Middle frontal gyrus (tissue), 1 donor: ENCODE results near the gene ZBTB43.
"Not testable (repeated sequence)": the region's sequence is repeated elsewhere in the genome, so short reads cannot be mapped to it uniquely, and the experiment has no call there.

Experiments
- DNase-seq: peaks from one replicate; pipeline ENCODE4 v3.0.0-alpha.2; 2015; ENCODE audit warnings: low spot score; ENCODE audit errors: extremely low spot score

ZBTB43 gene, protein sequence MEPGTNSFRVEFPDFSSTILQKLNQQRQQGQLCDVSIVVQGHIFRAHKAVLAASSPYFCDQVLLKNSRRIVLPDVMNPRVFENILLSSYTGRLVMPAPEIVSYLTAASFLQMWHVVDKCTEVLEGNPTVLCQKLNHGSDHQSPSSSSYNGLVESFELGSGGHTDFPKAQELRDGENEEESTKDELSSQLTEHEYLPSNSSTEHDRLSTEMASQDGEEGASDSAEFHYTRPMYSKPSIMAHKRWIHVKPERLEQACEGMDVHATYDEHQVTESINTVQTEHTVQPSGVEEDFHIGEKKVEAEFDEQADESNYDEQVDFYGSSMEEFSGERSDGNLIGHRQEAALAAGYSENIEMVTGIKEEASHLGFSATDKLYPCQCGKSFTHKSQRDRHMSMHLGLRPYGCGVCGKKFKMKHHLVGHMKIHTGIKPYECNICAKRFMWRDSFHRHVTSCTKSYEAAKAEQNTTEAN

DNA sequence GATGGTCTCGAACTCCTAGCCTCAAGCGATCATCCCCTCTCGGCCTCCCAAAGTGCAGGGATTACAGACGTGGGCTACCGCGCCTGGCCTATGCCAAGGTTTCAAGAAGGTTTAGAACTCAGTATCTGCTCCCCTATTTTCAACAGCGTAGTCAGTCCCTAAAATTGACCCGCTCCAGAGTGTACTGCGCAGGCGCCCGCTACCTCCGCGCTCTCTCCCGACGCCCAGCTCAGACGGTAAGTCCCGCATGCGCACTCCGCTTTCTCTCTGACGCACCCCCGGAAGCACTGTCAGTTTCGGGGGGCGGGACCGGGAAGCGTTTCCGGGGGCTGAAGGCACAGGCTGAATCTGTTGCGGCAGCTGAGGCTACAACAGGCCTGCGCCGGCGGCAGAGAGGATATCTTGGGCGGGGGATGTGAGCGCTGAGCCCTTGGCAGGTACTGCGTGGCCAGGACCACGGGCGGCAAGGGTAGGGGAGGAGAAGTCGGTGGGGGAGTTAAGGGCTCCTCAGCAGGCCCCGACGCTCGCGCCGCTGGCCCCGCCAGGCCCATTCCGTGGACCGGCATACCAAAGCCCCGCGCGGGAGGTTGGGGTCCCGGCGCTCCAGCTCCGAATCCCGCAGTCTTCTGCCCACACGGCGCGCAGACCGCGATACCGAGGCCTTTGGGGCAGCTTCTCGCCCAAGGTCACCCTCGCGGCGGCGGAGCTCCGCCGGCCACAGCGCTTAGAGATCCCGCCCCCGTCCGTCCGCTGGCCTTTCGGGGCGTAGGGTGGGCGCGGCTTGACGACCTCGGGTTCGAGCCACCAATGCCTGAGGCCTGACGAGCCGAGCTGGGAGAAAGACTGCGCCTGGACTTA is at the start of gene ZBTB43:
TSS of gene ZBTB43 (plus strand) at position 345 of the 858 bp plus-strand sequence. CDS start 27,470 bp downstream, outside the sequence.
- DNase-seq, result peak; percentile 91

DNA sequence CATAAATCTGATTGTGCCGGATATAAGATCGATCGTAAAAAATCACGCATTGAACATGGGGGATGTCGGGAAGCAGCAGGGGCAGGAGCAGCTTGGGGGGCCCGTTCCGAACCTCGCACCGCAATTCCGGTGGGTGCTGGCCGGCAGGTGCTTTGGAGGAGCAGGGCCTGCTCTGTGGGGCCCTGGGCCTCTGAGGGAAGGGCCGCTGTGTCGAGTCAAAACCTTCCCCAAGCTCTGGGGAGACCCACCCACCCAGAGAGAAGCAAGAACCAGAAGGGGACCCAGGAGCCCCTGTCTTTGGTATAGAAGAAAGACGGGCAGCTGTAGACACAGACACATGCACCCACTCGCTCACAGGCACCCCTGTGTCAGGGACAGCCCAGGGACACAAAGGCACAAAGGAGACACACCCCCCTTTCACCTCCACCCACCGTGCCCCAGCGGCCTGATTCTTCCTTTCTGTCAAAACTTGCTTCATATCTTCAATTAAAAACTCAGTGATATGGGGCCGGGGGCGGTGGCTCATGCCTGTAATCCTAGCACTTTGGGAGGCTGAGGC is 49.4 kb upstream of the ZBTB43 start:
- no peak for DNase-seq

DNA sequence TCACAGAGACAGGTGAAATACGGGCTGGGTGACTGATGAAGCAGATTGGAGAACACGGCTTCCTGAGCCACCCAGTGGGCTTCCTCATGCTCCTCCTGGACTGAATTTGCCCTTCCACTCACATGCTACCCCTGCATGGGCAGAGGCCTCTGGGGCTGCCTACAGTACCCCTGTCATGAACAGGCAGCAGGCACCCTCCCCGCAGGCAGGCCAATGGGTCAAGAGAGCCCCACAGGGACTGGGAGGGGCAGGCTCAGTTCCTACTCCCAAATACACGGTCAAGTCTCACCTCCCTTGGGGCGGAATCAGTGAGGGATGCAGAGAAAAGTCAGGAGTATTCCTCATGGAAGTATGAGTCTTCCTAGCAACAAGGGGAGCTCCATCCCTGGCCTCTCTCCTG is 48.6 kb upstream of the ZBTB43 start:
- no peak for DNase-seq

DNA sequence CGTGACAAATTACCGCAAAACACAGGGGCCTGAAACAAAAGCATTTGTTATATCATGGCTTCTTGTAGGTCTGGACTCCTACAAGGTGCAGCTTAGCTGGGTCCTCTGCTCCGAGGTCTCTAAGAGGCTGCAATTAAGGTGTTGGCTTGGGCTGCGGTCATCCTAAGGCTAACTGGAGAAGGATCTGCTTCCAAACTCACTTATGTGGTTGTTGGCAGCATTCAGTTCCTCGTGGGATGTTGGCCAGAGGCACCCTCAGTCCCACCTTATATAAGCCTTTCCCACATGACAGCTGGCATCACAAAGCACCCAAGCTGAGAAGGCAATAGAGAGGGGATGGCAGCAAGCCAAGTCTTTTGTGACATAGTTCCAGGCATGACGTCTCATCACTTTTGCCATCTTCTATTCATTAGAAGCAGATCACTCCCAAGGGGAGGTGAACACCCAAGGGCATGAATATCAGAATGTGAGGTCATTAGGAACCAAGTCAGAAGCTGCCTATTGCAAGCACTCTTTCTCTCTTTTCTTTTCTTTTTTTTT is 47.9 kb upstream of the ZBTB43 start:
- no peak for DNase-seq

DNA sequence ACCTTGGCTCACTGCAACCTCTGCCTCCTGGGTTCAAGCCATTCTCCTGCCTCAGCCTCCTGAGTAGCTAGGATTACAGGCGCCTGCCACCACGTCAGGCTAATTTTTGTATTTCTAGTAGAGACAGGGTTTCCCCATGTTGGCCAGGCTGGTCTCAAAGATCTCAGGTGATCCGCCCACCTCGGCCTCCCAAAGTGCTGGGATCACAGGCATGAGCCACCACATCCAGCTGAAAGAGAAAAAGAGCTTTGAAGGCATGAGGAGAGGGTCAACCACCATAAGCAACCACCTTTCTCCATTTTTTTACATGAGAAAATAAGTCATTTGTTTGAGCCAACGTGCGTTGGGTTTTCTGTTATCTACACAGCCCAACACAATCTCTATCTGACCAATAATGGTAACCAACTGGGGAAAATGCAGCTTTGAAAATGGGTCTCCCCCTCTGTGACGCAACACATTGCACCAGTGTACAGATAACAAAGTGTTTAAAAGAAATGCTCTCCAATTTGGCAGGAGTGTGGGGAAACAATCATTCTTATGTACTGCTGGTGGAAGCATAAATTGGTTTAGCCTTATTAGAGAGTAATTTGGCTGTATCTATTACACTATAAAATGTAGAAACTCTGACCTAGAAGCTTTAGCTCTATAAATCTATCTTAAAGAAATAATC is 45.8 kb upstream of the ZBTB43 start:
- DNase-seq, result no peak

DNA sequence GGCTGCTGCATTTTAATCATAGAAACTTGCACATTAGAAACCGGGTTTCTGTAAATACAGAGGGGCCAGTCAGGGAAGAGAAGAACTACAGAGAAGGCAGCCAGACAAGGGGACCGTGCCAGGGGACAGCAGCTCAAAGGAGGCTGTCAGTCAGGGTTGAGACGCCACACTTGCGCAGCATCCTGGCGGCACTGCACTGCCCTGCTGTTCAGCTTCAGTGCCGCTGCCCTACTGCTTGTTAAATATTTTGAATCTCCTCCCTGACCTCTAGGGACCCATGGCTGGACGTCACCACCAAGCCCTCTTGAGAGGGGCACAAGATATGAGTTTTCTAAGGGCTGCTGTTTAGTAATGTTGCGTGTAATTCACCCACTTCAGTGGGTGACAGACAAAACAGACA is 43.6 kb upstream of the ZBTB43 start:
- DNase-seq, result no peak

DNA sequence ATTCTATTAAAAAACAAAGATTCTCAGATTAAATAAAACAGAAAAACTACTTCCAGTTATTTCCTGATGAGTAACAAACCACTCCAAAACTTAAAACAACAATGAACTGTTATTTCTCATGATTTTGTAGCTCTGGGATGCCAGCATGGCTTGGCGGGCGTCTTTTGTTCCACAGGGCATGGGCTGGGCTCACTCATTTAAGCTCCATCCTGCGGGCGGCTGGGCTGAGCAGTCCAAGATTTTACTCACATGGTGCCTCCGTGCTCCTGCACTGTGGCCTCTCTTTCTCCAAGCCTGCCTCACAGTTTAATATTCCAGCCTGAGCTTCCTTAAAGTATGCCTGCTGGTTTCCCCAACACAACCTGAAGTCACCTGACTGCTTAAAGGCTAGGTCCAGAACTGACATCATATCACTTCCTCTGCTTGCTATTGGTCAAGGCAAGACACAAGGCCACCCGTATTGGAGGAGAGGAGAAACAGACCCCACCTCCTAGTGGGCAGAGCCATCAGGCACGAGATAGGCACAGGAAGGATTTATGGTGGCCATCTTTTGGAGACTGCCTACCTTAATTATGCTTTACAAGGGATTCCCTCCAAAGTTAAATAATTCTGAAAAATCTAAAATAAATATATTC is 41.6 kb upstream of the ZBTB43 start:
- no peak for DNase-seq

DNA sequence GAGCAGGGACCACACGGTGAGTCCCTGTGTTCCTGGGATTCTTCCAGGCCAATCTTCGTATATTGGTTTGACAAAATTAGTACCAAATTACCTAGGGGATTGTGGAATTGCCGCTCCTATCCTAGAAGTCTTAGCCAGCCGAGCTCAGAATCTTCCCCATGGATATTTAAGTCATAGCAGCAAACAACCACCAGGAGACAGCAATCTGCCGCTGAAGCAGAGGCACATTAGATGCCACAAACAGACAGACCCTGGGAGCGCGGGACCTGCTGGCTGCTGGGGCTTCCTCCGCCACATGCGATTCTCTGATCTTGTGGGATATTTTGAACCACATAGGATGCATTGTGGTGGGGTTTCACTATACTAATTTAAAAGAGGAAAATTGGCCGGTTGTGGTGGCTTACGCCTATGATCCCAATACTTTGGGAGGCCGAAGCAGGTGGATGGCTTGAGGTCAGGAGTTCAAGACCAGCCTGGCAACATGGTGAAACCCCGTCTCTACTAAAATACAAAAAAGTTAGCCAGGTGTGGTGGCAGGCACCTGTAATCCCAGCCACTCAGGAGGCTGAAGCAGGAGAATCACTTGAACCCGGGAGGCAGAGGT is 31.7 kb upstream of the ZBTB43 start:
- no peak for DNase-seq

DNA sequence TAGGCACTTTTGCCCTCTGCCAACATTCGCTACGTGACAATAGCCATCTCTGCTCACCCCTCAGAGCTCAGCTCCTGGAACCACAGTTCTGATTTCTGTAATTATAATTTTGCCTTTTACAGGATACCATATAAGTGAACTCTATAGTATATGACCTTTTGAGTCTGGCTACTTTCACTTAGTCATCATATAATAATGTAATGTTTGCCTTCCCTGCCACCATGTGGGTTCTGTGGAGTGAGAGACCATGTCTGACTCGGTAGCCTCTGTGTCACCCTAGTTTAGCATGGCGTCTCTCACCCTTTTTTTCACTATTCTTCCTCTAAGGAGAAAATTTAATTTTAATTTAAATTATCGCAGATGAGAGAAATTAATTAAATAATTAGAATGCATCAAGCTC is 28.9 kb upstream of the ZBTB43 start:
- no peak for DNase-seq

DNA sequence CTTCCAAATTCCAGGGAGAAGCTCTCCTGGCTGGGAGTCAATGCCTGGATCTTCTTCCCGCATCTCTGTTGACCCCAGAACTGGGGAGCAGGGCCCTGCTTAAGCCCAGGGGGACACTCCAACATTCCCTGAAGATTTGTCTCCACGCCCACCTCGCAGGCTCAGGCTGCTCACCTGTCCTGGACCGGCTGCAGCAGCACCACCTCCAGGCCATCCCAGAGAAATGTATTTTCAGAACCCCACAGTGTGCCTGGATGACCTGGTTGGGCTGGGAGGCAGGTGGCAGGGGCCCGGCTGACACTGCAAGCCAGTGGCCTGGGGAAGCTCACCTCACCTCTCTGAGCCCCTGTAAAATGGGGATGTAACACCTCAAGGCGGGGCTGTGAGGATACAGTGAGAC is 27.1 kb upstream of the ZBTB43 start:
- DNase-seq, result no peak

DNA sequence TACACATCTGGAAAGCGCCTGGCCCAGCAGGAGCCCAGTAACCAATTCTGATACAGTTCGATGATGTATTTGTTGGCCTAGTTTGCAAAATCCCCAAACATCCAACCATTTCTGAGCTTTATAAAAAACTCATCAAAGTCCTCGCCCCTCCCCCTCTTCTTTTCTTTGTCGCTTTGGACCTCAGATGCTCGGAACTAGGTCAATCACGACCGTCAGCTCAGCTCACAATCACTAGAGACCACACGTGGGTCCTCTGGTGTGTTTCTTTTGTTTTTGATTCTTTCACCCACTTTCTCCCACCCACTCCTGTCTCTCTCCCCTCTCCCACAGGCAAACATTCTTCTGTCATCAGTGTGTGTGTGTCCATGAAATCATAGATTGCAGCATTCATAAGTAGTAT is 26.7 kb upstream of the ZBTB43 start:
- no peak for DNase-seq

DNA sequence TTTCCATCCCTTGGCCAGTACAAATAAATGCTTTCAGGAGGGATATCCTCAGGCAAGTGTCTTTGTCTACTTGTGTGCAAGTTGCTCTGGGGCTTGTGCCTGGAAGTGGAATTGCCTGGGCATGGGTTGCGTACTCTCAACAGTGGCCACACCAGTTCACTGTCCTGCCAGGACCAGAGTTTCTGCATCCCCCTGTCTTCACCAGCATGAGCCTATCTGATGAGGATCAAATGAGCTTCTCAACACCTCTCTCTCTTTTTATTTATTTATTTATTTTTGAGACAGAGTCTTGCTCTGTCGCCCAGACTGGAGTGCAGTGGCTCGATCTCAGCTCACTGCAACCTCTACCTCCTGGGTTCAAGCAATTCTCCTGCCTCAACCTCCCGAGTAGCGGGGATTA is 26.1 kb upstream of the ZBTB43 start:
- not testable (repeated sequence) for DNase-seq

DNA sequence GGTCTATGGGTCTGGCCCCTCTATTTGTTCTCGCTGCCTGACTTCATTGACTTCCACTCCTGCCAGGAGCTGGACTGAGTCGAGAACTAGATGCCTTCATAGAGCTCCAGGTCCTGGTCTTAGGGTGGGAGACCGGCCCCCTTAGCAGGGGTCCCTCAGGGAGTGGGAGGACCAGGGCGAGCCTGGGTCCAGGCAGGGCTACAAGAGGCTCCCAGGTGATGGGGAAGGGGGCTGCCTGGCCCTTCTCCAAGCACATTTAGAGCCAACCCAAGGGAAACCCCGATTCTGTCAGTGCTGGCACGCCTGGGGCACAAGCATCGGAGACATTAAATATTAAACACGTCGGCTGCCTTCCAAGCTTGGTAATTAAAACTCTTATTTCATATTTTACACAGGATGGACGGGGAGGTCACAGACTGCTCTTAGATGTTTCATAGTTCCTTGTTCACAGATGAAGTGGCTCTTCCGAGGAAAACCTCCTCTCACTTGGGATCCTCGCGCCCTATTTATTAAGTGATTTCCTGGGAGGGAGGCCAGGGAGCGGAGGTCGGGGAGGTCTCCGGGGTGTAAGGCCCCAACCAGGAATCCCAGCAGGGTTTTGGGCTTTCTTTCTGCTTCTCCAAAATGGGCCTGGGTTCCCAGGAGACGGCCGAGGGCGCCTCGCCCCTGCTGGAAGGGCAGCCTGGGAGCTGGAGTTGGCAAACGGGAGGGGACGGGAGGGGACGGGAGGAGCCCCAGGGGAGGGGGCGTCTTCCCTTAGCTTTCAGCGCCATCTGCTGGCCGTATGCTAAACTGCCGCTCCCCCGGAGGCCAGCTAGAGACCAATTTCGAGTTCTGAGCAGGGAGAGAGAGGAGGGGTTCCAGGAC is 23.4 kb upstream of the ZBTB43 start:
- DNase-seq, result peak; percentile 65

DNA sequence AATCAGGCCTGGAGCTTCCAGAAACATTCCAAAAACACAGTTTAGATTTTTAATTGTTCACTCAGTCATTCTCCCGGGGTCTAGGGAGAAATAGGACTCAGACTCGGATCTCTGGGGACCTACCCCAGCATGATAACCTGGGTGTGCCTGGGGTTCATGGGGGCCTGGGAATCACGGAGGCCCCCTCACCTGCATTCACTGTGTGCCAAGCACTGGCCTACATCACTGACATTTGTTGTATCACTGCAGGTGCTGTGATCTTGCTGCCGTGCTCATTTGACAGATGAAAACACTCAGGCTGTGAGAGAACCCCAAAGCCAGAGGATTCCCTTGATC is 22.8 kb upstream of the ZBTB43 start:
- no peak for DNase-seq

DNA sequence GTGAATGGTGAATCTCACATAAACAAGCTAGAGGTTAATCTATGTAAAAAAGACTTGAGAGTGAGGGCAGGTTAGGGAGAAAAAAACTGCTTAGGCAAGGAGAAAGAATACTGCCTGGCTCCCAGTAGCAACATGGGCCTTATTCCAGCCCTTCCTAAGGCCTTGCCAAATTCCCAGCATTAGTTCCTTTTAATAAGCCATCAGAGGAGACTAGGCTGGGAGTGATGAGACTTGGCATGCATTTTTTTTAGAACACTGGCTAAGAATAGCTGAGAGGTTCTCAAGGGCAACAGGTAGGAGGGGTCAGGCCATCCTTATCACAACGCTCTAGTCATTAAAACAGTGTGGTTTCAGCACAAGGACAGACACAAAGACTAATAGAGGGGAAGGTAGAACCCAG is 20.9 kb upstream of the ZBTB43 start:
- no peak for DNase-seq

DNA sequence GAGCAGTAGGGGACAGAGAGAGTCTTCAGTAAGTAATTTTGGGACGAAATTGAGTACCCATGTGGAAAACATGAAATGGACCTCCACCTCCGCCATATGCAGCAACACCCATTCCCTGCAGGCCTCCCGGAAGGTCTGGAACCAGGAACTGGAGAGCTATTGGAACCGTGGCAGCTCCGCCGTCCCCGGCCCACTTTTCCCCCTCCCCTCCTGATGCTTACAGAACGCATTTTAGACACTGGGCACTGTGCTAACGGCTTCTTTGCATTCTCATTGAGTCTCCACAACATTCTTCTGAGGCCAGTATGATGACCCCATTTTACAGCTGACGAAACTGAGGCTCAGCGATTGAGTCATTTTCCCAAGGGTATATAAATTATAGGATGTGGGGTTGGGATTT is 20.4 kb upstream of the ZBTB43 start:
- no peak for DNase-seq

DNA sequence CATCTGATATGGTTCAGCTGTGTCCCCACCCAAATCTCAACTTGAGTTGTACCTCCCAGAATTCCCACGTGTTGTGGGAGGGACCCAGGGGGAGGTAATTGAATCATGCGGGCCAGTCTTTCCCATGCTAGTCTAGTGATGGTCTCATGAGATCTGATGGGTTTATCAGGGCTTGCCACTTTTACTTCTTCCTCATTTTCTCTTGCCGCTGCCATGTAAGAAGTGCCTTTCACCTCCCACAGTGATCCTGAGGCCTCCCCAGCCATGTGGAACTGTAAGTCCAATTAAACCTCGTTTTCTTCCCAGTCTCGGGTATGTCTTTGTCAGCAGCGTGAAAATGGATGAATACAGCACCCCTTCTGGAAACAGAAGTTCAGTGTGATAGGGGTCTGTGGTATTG is 20.0 kb upstream of the ZBTB43 start:
- not testable (repeated sequence) for DNase-seq

DNA sequence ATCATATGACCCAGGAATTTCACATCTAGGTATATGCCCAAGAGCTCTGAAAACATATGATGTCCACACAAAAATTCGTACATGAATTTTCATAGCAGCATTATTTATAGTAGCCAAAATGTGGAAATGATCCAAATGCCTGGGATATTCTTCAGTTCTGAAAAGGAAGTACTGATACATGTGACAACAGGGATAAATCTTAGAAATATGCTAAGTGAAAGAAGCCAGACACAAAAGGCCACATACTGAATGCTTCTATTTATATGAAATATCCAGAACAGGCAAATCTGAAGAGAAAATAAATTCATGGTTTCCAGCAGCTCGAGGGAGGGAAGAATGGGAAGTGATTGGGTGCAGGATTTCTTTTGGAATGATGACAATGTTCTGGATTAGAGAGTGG is 16.8 kb upstream of the ZBTB43 start:
- no peak for DNase-seq

DNA sequence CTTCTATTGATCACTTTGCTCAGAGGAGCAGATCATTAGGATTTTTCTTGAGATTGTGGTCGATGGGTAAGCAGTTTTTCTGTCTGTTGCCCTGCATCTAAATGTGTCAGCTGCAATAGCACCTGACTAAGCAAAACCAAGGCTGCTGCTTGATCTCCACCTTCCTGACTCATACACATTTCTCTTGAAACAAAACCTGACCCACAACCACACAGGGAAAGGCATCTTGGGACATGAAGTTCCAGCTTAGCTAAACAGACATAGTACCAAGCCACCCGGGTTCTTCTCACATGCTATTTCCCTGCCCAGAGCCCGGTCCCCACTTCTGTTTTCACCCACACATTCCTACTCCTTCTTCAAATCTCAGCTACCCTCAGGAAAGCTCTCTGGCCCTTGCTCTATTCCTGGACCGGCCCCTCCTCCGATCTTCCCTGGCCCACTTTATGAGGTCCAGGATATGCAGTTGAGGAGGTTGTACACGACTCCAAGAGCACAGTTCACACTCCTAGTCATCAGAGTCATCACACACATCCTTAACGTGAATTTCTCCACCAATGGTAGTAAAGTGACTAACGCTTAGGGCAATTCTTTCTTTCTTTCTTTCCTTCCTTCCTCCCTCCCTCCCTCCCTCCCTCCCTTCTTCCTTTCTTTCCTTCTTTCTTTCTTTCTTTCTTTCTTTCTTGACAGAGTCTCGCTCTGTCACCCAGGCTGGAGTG is 16.0 kb upstream of the ZBTB43 start:
- DNase-seq, result no peak
